ENCODE data around the gene CAMTA1. TPM values are rescaled to one million over a fixed set of nuclear protein-coding genes. Genes with fewer than 3 reads are reported as not detected.

CAMTA1 gene
- total RNA-seq, 1 experiment from 2014 or later = 69.5 TPM

- TF ChIP-seq, protein P1, sequence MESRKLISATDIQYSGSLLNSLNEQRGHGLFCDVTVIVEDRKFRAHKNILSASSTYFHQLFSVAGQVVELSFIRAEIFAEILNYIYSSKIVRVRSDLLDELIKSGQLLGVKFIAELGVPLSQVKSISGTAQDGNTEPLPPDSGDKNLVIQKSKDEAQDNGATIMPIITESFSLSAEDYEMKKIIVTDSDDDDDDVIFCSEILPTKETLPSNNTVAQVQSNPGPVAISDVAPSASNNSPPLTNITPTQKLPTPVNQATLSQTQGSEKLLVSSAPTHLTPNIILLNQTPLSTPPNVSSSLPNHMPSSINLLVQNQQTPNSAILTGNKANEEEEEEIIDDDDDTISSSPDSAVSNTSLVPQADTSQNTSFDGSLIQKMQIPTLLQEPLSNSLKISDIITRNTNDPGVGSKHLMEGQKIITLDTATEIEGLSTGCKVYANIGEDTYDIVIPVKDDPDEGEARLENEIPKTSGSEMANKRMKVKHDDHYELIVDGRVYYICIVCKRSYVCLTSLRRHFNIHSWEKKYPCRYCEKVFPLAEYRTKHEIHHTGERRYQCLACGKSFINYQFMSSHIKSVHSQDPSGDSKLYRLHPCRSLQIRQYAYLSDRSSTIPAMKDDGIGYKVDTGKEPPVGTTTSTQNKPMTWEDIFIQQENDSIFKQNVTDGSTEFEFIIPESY (IDR thresholded peaks at IDR 0.05; ENCODE audit: extremely low read depth, insufficient replicate concordance, low read length) = no peak
- TF ChIP-seq POLR2A (IDR thresholded peaks at IDR 0.05; ENCODE audit: borderline replicate concordance, extremely low read depth, insufficient read depth, insufficient read length) (no peak), CEBPB (IDR thresholded peaks at IDR 0.05; ENCODE audit: low read depth) (peak; percentile 91), EGR1 (IDR thresholded peaks at IDR 0.05; ENCODE audit: low read depth) (no peak), SRF (IDR thresholded peaks at IDR 0.05; ENCODE audit: low read depth) (peak; percentile 81), YY1 (IDR thresholded peaks at IDR 0.05; ENCODE audit: extremely low read depth, insufficient replicate concordance, low read depth, low read length) (peak; percentile 66), ELF1 (IDR thresholded peaks at IDR 0.05; ENCODE audit: borderline replicate concordance, low read depth) (no peak), JUND (IDR thresholded peaks at IDR 0.05) (peak; percentile 99), TCF7L2 (IDR thresholded peaks at IDR 0.05; ENCODE audit: borderline replicate concordance, extremely low read depth, insufficient read depth, insufficient read length) (peak; percentile 40), POLR2AphosphoS5 (IDR thresholded peaks at IDR 0.05; ENCODE audit: low read depth, low read length) (peak; percentile 54; the same call in 1 of the 2 replicates), REST (IDR thresholded peaks at IDR 0.05; ENCODE audit: low read depth) (no peak), MAX (IDR thresholded peaks at IDR 0.05) (peak; percentile 59; the same call in 1 of the 2 replicates), SP1 (IDR thresholded peaks at IDR 0.05; ENCODE audit: low read depth) (peak; percentile 98)
These were observed 616.7 kb downstream of the CAMTA1 start (continued) for GRCh38 chr1:7401814-7402547.

All from HCT116 (cell line).